ENCODE measurements around the gene LRRC8E. TPM values are rescaled to one million over a fixed set of nuclear protein-coding genes. Genes with fewer than 3 reads are reported as not detected.

LRRC8E gene
- total RNA-seq, 1 experiment from 2014 or later, result 18.1 TPM

GRCh38 chr19:7843521-7843920 is 44.8 kb upstream of the LRRC8E start:
- no peak overlapping the region for H3K4me2 ChIP-seq (ENCODE audit: low read length)
- H3K9me3 ChIP-seq (ENCODE audit: control insufficient read depth in 1 of 2, insufficient read depth in 1 of 2, low read depth in 1 of 2, low read length in 2 of 2), result no peaks in the 10 kb centered on the region; a peak in 1 of 4 replicates
- H3K36me3 ChIP-seq (ENCODE audit: control insufficient read depth in 1 of 2, insufficient read depth in 2 of 2, low read length in 2 of 2), result no peaks in the 10 kb centered on the region
- H3K4me1 ChIP-seq (ENCODE audit: control insufficient read depth in 1 of 2, insufficient read depth in 2 of 2, low read length in 2 of 2), result peaks cover 8 to 21% of the 10 kb centered on the region in 2 experiments
- DNase-seq (ENCODE audit: low read depth, low spot score) (no peak), ATAC-seq (no peak)
- ChIA-PET RAD21 (ENCODE audit: low non-redundant PET in 1 of 2, low total read pairs in 2 of 2, uncharacterized antibody in 2 of 2, unreplicated experiment in 2 of 2) (no interaction called here), CTCF (interaction anchor here (0.7 to 1.0 kb wide), 2 partner anchors 9 to 10 kb away, joined by 3 to 4 read pairs; no protein-coding TSS in a partner anchor), POLR2A (no interaction called here)
- no peaks in the 10 kb centered on the region for H3K79me2 ChIP-seq (ENCODE audit: insufficient read depth, low read length)
- no peak overlapping the region for H3K9ac ChIP-seq (ENCODE audit: low read length)
- H3K27ac ChIP-seq (ENCODE audit: low read depth, low read length), result no peak overlapping the region
- no peak overlapping the region for H2AFZ ChIP-seq (ENCODE audit: low read depth, low read length, poor library complexity, severe bottlenecking)
- no peaks in the 10 kb centered on the region for H4K20me1 ChIP-seq (ENCODE audit: insufficient read depth)
- TF ChIP-seq ZFX (IDR thresholded peaks at IDR 0.05), result no peak
- TF ChIP-seq FOSL1 (IDR thresholded peaks at IDR 0.05; ENCODE audit: low read depth), result no peak
- TF ChIP-seq YY1 (IDR thresholded peaks at IDR 0.05; ENCODE audit: extremely low read depth, insufficient replicate concordance, low read depth, low read length), result no peak
- H3K9me2 ChIP-seq (ENCODE audit: insufficient read depth), result no peaks in the 10 kb centered on the region
- no peak overlapping the region for H3K4me3 ChIP-seq (replicated peaks in 1 of 2; ENCODE audit: low read depth in 1 of 2, low read length in 2 of 2)
- no peaks in the 10 kb centered on the region for H3K27me3 ChIP-seq (ENCODE audit: insufficient read depth, low read length)
- intact Hi-C loops (cut with micrococcal nuclease), result no loop called here
- no TSS peak for BruUV-seq (replicated peaks)

GRCh38 chr19:7844405-7844804 is 43.9 kb upstream of the LRRC8E start:
- Histone ChIP-seq H4K20me1 (ENCODE audit: insufficient read depth) (no peaks in the 10 kb centered on the region), H3K9me3 (ENCODE audit: control insufficient read depth in 1 of 2, insufficient read depth in 1 of 2, low read depth in 1 of 2, low read length in 2 of 2) (no peaks in the 10 kb centered on the region; a peak in 1 of 4 replicates), H3K9me2 (ENCODE audit: insufficient read depth) (no peaks in the 10 kb centered on the region), H3K4me3 (replicated peaks in 1 of 2; ENCODE audit: low read depth in 1 of 2, low read length in 2 of 2) (no peak overlapping the region), H3K4me1 (ENCODE audit: control insufficient read depth in 1 of 2, insufficient read depth in 2 of 2, low read length in 2 of 2) (peaks cover 2 to 12% of the 10 kb centered on the region in 2 experiments; a peak in 3 of 4 replicates), H3K27ac (ENCODE audit: low read depth, low read length) (no peak overlapping the region), H2AFZ (ENCODE audit: low read depth, low read length, poor library complexity, severe bottlenecking) (no peak overlapping the region), H3K36me3 (ENCODE audit: control insufficient read depth in 1 of 2, insufficient read depth in 2 of 2, low read length in 2 of 2) (no peaks in the 10 kb centered on the region), H3K27me3 (ENCODE audit: insufficient read depth, low read length) (no peaks in the 10 kb centered on the region), H3K4me2 (ENCODE audit: low read length) (no peak overlapping the region), H3K79me2 (ENCODE audit: insufficient read depth, low read length) (no peaks in the 10 kb centered on the region), H3K9ac (ENCODE audit: low read length) (no peak overlapping the region)
- intact Hi-C loops (cut with micrococcal nuclease), result no loop called here
- CTCF ChIA-PET, result interaction anchor here (0.7 to 1.0 kb wide), 2 partner anchors 8 to 9 kb away, joined by 3 to 4 read pairs; no protein-coding TSS in a partner anchor
- BruUV-seq (replicated peaks), result no TSS peak
- RAD21 ChIA-PET (ENCODE audit: low non-redundant PET in 1 of 2, low total read pairs in 2 of 2, uncharacterized antibody in 2 of 2, unreplicated experiment in 2 of 2), result no interaction called here
- DNase-seq (ENCODE audit: low read depth, low spot score) (no peak), ATAC-seq (no peak)
- POLR2A ChIA-PET, result no interaction called here
- TF ChIP-seq EZH2 (IDR thresholded peaks at IDR 0.05) (no peak), EGR1 (IDR thresholded peaks at IDR 0.05; ENCODE audit: low read depth) (no peak), POLR2A (IDR thresholded peaks at IDR 0.05; ENCODE audit: borderline replicate concordance, extremely low read depth, insufficient read depth, insufficient read length) (no peak), MAX (IDR thresholded peaks at IDR 0.05) (no peak), FOSL1 (IDR thresholded peaks at IDR 0.05; ENCODE audit: low read depth) (no peak), ATF3 (IDR thresholded peaks at IDR 0.05) (no peak), ZBTB33 (IDR thresholded peaks at IDR 0.05; ENCODE audit: extremely low read depth, insufficient replicate concordance, low read length) (no peak), CBX3 (IDR thresholded peaks at IDR 0.05; ENCODE audit: low read depth) (no peak), ZNF274 (IDR thresholded peaks at IDR 0.05; ENCODE audit: low read depth, low read length) (no peak), SP1 (IDR thresholded peaks at IDR 0.05; ENCODE audit: low read depth) (no peak), JUND (IDR thresholded peaks at IDR 0.05) (no peak), EZH2phosphoT487 (IDR thresholded peaks at IDR 0.05; ENCODE audit: borderline replicate concordance) (no peak), POLR2AphosphoS5 (IDR thresholded peaks at IDR 0.05; ENCODE audit: low read depth, low read length) (no peak), SIN3A (IDR thresholded peaks at IDR 0.05; ENCODE audit: low read depth) (no peak), RAD21 (IDR thresholded peaks at IDR 0.05; ENCODE audit: low read depth) (no peak), ZFX (IDR thresholded peaks at IDR 0.05) (no peak)

Measured in HCT116 (cell line).